MG63 (cell line): Measurements from ENCODE around the gene SLC5A6. TPM values are rescaled to one million over a fixed set of nuclear protein-coding genes. Genes with fewer than 3 reads are reported as not detected.

Experiments used
- DNase-seq: peaks from one replicate; pipeline ENCODE4 v3.0.0-alpha.2; 2020
- H3K27me3 ChIP-seq: fragments of 250-450 bp; sonication (Bioruptor Pico); 2 replicates; pipeline ENCODE4 v1.5.1; 2020; ENCODE audit warnings: mild to moderate bottlenecking, moderate library complexity
- H3K36me3 ChIP-seq: fragments of 250-450 bp; sonication (Bioruptor Pico); 2 replicates; pipeline ENCODE4 v1.5.1; 2020; ENCODE audit warnings: mild to moderate bottlenecking, moderate library complexity
- H3K4me3 ChIP-seq: fragments of 250-450 bp; sonication (Bioruptor Pico); 2 replicates; pipeline ENCODE4 v1.5.1; 2020; ENCODE audit warnings: mild to moderate bottlenecking, moderate library complexity
- H3K9me3 ChIP-seq: fragments of 250-450 bp; sonication (Bioruptor Pico); 2 replicates; pipeline ENCODE4 v1.5.1; 2020; ENCODE audit warnings: mild to moderate bottlenecking, moderate library complexity
- total RNA-seq: library from RNA; depleted of rRNA; stranded (reverse); fragments of >200 nt; shearing (Covaris generic); gene quantifications from 2 replicates; pipeline ENCODE4 v1.2.3, GENCODE V29; 2014; ENCODE audit warnings: low replicate concordance; rRNA removed

The SLC5A6 gene
- total RNA-seq, 1 experiment from 2014 or later, result 15.1 TPM

- DNase-seq, result no peak
- H3K36me3 ChIP-seq, result no peaks in the 10 kb centered on the region
- H3K27me3 ChIP-seq, result no peaks in the 10 kb centered on the region
- H3K4me3 ChIP-seq, result no peak overlapping the region
- no peaks in the 10 kb centered on the region for H3K9me3 ChIP-seq
Measured at GRCh38 chr2:27170581-27171337, 41.3 kb downstream of the SLC5A6 start.

GRCh38 chr2:27164960-27165763 lies 46.9 kb downstream of the SLC5A6 start:
- Histone ChIP-seq H3K4me3 (no peak overlapping the region), H3K27me3 (no peaks in the 10 kb centered on the region), H3K36me3 (no peaks in the 10 kb centered on the region), H3K9me3 (no peaks in the 10 kb centered on the region)
- DNase-seq, result no peak

- peak; percentile 71 for DNase-seq
- Histone ChIP-seq H3K9me3 (no peaks in the 10 kb centered on the region), H3K36me3 (no peaks in the 10 kb centered on the region), H3K27me3 (no peaks in the 10 kb centered on the region), H3K4me3 (peak overlapping the region; percentile 39)
Measured at GRCh38 chr2:27162151-27163121, 49.6 kb downstream of the SLC5A6 start.

- H3K27me3 ChIP-seq, result no peaks in the 10 kb centered on the region
- H3K36me3 ChIP-seq, result no peaks in the 10 kb centered on the region
- H3K4me3 ChIP-seq, result no peak overlapping the region
- DNase-seq, result no peak
- no peaks in the 10 kb centered on the region for H3K9me3 ChIP-seq
Measured at GRCh38 chr2:27160191-27160590, 51.9 kb downstream of the SLC5A6 start.

GRCh38 chr2:27159271-27159670 lies 52.8 kb downstream of the SLC5A6 start:
- Histone ChIP-seq H3K36me3 (no peaks in the 10 kb centered on the region), H3K9me3 (no peaks in the 10 kb centered on the region), H3K4me3 (no peak overlapping the region), H3K27me3 (no peaks in the 10 kb centered on the region)
- no peak for DNase-seq

- H3K27me3 ChIP-seq, result no peaks in the 10 kb centered on the region
- no peak for DNase-seq
- H3K36me3 ChIP-seq, result no peaks in the 10 kb centered on the region
- no peak overlapping the region for H3K4me3 ChIP-seq
- H3K9me3 ChIP-seq, result no peaks in the 10 kb centered on the region
Measured at GRCh38 chr2:27158468-27158867, 53.6 kb downstream of the SLC5A6 start.

- DNase-seq, result no peak
- H3K4me3 ChIP-seq, result no peak overlapping the region
- no peaks in the 10 kb centered on the region for H3K36me3 ChIP-seq
- no peaks in the 10 kb centered on the region for H3K27me3 ChIP-seq
- no peaks in the 10 kb centered on the region for H3K9me3 ChIP-seq
Measured at GRCh38 chr2:27155069-27155520, 57.0 kb downstream of the SLC5A6 start.

GRCh38 chr2:27154488-27154887 lies 57.6 kb downstream of the SLC5A6 start:
- Histone ChIP-seq H3K9me3 (no peaks in the 10 kb centered on the region), H3K36me3 (no peaks in the 10 kb centered on the region), H3K4me3 (no peak overlapping the region), H3K27me3 (no peaks in the 10 kb centered on the region)
- no peak for DNase-seq

- no peaks in the 10 kb centered on the region for H3K36me3 ChIP-seq
- DNase-seq, result no peak
- H3K27me3 ChIP-seq, result no peaks in the 10 kb centered on the region
- H3K9me3 ChIP-seq, result no peaks in the 10 kb centered on the region
- H3K4me3 ChIP-seq, result no peak overlapping the region
Measured at GRCh38 chr2:27152796-27153464, 59.1 kb downstream of the SLC5A6 start.

GRCh38 chr2:27152102-27152795 lies 59.8 kb downstream of the SLC5A6 start:
- no peak overlapping the region for H3K4me3 ChIP-seq
- no peaks in the 10 kb centered on the region for H3K27me3 ChIP-seq
- DNase-seq, result no peak
- no peaks in the 10 kb centered on the region for H3K36me3 ChIP-seq
- H3K9me3 ChIP-seq, result no peaks in the 10 kb centered on the region

GRCh38 chr2:27150639-27151230 lies 61.3 kb downstream of the SLC5A6 start:
- Histone ChIP-seq H3K4me3 (no peak overlapping the region), H3K36me3 (no peaks in the 10 kb centered on the region)
- no peak for DNase-seq

More at GRCh38 chr2:27150639-27151230, 61.3 kb downstream of the SLC5A6 start:
- Histone ChIP-seq H3K27me3 (no peaks in the 10 kb centered on the region), H3K9me3 (no peaks in the 10 kb centered on the region)

Other genes with a start within 250 kb of the SLC5A6 start
- gene MAPRE3, start 241.6 kb downstream of the SLC5A6 start, total RNA-seq, result 4.8 and 7.9 TPM in 2 replicates
- 35.7 and 47.2 TPM in 2 replicates for gene TMEM214, start 179.3 kb downstream of the SLC5A6 start, total RNA-seq
- gene AGBL5, start 160.6 kb downstream of the SLC5A6 start, total RNA-seq, result 19.0 and 26.0 TPM in 2 replicates
- gene OST4, start 140.6 kb downstream of the SLC5A6 start, total RNA-seq, result 260 and 483 TPM in 2 replicates
- 91.6 and 144 TPM in 2 replicates for gene EMILIN1, start 133.7 kb downstream of the SLC5A6 start, total RNA-seq
- 1.8 and 5.0 TPM in 2 replicates for gene KHK, start 125.5 kb downstream of the SLC5A6 start, total RNA-seq
- gene CGREF1, start 93.1 kb downstream of the SLC5A6 start, total RNA-seq, result 21.6 and 29.1 TPM in 2 replicates
- not detected in 2 replicates for gene ABHD1, start 88.5 kb downstream of the SLC5A6 start, total RNA-seq
- gene PREB, start 77.6 kb downstream of the SLC5A6 start, total RNA-seq, result 60.5 and 84.3 TPM in 2 replicates
- gene PRR30, start 72.9 kb downstream of the SLC5A6 start, total RNA-seq, result not detected in 2 replicates
- gene TCF23, start 63.3 kb downstream of the SLC5A6 start, total RNA-seq, result not detected in 2 replicates
- gene ATRAID, start 227 bp downstream of the SLC5A6 start, total RNA-seq, result 186 and 199 TPM in 2 replicates
- gene CAD, start 5.1 kb upstream of the SLC5A6 start, total RNA-seq, result 18.7 and 38.9 TPM in 2 replicates
- not detected in 2 replicates for gene SLC30A3, start 50.8 kb upstream of the SLC5A6 start, total RNA-seq
- not detected in 2 replicates for gene DNAJC5G, start 63.2 kb upstream of the SLC5A6 start, total RNA-seq
- 2.1 TPM in 1 of 2 replicates, not detected in the other for gene TRIM54, start 70.2 kb upstream of the SLC5A6 start, total RNA-seq
- gene UCN, start 96.2 kb upstream of the SLC5A6 start, total RNA-seq, result 1.3 TPM in 1 of 2 replicates, not detected in the other
- 66.5 and 72.4 TPM in 2 replicates for gene MPV17, start 110.8 kb upstream of the SLC5A6 start, total RNA-seq
- 53.5 and 56.5 TPM in 2 replicates for gene GTF3C2, start 144.5 kb upstream of the SLC5A6 start, total RNA-seq
- gene EIF2B4, start 158.1 kb upstream of the SLC5A6 start, total RNA-seq, result 33.6 and 48.0 TPM in 2 replicates
- gene SNX17, start 158.3 kb upstream of the SLC5A6 start, total RNA-seq, result 195 and 280 TPM in 2 replicates
- gene ZNF513, start 168.5 kb upstream of the SLC5A6 start, total RNA-seq, result 0.74 and 6.5 TPM in 2 replicates
- gene PPM1G, start 197.3 kb upstream of the SLC5A6 start, total RNA-seq, result 139 and 145 TPM in 2 replicates
- 150 and 154 TPM in 2 replicates for gene NRBP1, start 216.4 kb upstream of the SLC5A6 start, total RNA-seq
- gene KRTCAP3, start 230.1 kb upstream of the SLC5A6 start, total RNA-seq, result not detected in 2 replicates